ENCODE results near the gene TNRC18. TPM values are rescaled to one million over a fixed set of nuclear protein-coding genes. Genes with fewer than 3 reads are reported as not detected.
"Not testable (repeated sequence)": the region's sequence is repeated elsewhere in the genome, so short reads cannot be mapped to it uniquely, and the experiment has no call there.

TNRC18 gene
- total RNA-seq, result 100 to 1,000 TPM in 1 of 2 donors, 10 to 100 TPM in 1; 94.1 to 103 TPM
- long read RNA-seq, partial matches to known transcripts, result 18 of 32 reads
- long read RNA-seq, other reads (novel, unspliced or antisense), result 14 of 32 reads

GRCh38 chr7:5423306-5423975 is at the start of gene TNRC18:
TNRC18 (minus strand) TSS chr7:5423834; CDS start chr7:5421246, 2,588 bp downstream.
- ATAC-seq, result peak; percentile 18
- peak; percentile 46 to 54 for DNase-seq
- intact Hi-C loops (cut with DNase I, micrococcal nuclease), result no loop called here

- ATAC-seq, result no peak
- intact Hi-C loops (cut with DNase I, micrococcal nuclease), result no loop called here
- no peak for DNase-seq
Observed at GRCh38 chr7:5472432-5473315, 49.0 kb upstream of the TNRC18 start.

- intact Hi-C loops (cut with DNase I, micrococcal nuclease); DNase-seq: not testable (repeated sequence)
Observed at GRCh38 chr7:5471623-5472022, 48.0 kb upstream of the TNRC18 start.

GRCh38 chr7:5470816-5471215 is 47.2 kb upstream of the TNRC18 start:
- intact Hi-C loops (cut with DNase I, micrococcal nuclease), result no loop called here
- ATAC-seq, result no peak

More at GRCh38 chr7:5471623-5472022, 48.0 kb upstream of the TNRC18 start:
- not testable (repeated sequence) for ATAC-seq

GRCh38 chr7:5470167-5470532 is 46.5 kb upstream of the TNRC18 start:
- no peak for ATAC-seq
- no peak for DNase-seq
- intact Hi-C loops (cut with DNase I, micrococcal nuclease), result no loop called here

More at GRCh38 chr7:5470816-5471215, 47.2 kb upstream of the TNRC18 start:
- no peak for DNase-seq

GRCh38 chr7:5469375-5470166 is 45.9 kb upstream of the TNRC18 start:
- ATAC-seq (no peak), DNase-seq (no peak)
- intact Hi-C loops (cut with DNase I, micrococcal nuclease), result no loop called here

GRCh38 chr7:5467645-5468044 is 44.0 kb upstream of the TNRC18 start:
- ATAC-seq (no peak), DNase-seq (no peak)
- intact Hi-C loops (cut with DNase I, micrococcal nuclease), result no loop called here

GRCh38 chr7:5466551-5466950 is 42.9 kb upstream of the TNRC18 start:
- DNase-seq (no peak), ATAC-seq (no peak)
- intact Hi-C loops (cut with DNase I, micrococcal nuclease), result no loop called here

GRCh38 chr7:5463031-5463430 is 39.4 kb upstream of the TNRC18 start:
- intact Hi-C loops (cut with DNase I, micrococcal nuclease), result no loop called here
- DNase-seq (no peak), ATAC-seq (no peak)

- DNase-seq (no peak), ATAC-seq (no peak)
- intact Hi-C loops (cut with DNase I, micrococcal nuclease), result no loop called here
Observed at GRCh38 chr7:5462216-5462615, 38.6 kb upstream of the TNRC18 start.

- DNase-seq (no peak), ATAC-seq (no peak)
- intact Hi-C loops (cut with DNase I, micrococcal nuclease), result no loop called here
Observed at GRCh38 chr7:5458921-5459480, 35.4 kb upstream of the TNRC18 start.

- DNase-seq (no peak), ATAC-seq (no peak)
- intact Hi-C loops (cut with DNase I, micrococcal nuclease), result no loop called here
Observed at GRCh38 chr7:5457245-5457735, 33.7 kb upstream of the TNRC18 start.

GRCh38 chr7:5456409-5456808 is 32.8 kb upstream of the TNRC18 start:
- DNase-seq (no peak), ATAC-seq (no peak)
- intact Hi-C loops (cut with DNase I, micrococcal nuclease), result no loop called here

GRCh38 chr7:5455581-5456219 is 32.1 kb upstream of the TNRC18 start:
- no peak for ATAC-seq

GRCh38 chr7:5455175-5455574 is 31.5 kb upstream of the TNRC18 start:
- intact Hi-C loops (cut with DNase I, micrococcal nuclease), result no loop called here
- ATAC-seq, result no peak
- DNase-seq, result no peak

More at GRCh38 chr7:5455581-5456219, 32.1 kb upstream of the TNRC18 start:
- no peak for DNase-seq
- intact Hi-C loops (cut with DNase I, micrococcal nuclease), result no loop called here

- no peak for ATAC-seq
- no peak for DNase-seq
- intact Hi-C loops (cut with DNase I, micrococcal nuclease), result no loop called here
Observed at GRCh38 chr7:5454485-5454884, 30.9 kb upstream of the TNRC18 start.

- no peak for ATAC-seq
- intact Hi-C loops (cut with DNase I, micrococcal nuclease), result no loop called here
- DNase-seq, result no peak
Observed at GRCh38 chr7:5453566-5454075, 30.0 kb upstream of the TNRC18 start.

- intact Hi-C loops (cut with DNase I, micrococcal nuclease), result no loop called here
- ATAC-seq (no peak), DNase-seq (no peak)
Observed at GRCh38 chr7:5452937-5453540, 29.4 kb upstream of the TNRC18 start.

All from left colon (tissue), 2 donors.